Stimulated activated CD8-positive, alpha-beta memory T cell treated with anti-CD3 and anti-CD28 coated beads, Interleukin-4, amount 100 ng/mL, for 24 hours (primary cell): Measurements from ENCODE around the gene MSI2.

ENCODE experiments used
- DNase-seq: peaks from one replicate; pipeline ENCODE4 v3.0.0-alpha.2; 2020; ENCODE audit warnings: low read depth

Gene MSI2

DNA sequence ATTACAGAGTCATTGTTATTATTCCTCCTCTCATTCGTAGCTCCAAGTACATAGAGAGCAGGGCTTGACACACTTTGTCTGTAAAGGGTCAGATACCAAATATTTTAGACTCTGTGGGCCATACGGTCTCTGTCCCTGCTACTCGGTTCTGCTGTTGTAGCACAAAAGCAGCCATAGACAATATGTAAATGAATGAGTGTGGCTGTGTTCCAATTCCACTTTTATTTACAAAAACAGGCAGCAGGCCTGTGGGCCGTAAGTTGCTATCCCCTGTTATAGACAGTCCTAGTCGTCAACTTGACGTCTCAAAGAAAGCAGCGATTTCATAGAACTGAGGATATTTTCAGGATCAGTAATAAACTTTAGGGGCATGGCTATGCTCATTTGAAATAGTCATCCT is 161.6 kb downstream of the MSI2 start:
- no peak for DNase-seq

DNA sequence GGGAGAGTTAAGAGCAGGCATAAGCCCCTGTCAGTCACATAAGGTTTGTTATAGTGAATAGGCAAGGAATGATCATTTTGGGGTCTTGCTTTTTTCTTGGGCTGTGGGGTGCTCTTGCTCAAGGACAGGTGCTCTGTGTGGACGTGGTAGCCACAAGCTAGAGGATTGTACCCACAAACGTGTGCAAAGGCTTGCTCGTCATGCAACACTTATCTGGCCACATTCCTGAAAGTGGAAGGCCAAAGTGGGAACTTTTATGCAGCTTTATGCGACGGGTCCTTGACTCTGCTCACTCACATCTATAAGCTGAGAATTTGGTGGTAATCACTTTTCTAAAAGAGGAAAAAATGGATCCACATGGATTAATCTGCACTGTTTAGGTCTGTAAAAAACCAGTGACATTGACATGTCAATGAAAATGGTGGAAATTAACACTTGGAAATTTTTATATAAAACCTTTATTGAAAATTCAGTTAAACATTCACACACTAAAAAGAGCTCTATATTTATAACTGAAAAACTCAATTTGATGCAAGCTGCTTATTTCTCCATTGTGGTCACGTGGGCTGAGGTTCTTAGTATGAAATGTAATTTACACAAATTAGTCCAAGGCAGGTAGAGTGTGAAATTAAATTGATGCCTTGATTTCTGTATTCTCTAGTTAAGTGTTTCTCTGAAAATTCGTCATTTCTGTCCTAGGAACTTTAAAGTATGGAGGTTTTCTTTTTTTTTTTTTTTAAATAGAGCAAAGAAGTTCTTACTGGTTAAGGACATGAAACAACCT is 162.3 kb downstream of the MSI2 start:
- DNase-seq: no peak

DNA sequence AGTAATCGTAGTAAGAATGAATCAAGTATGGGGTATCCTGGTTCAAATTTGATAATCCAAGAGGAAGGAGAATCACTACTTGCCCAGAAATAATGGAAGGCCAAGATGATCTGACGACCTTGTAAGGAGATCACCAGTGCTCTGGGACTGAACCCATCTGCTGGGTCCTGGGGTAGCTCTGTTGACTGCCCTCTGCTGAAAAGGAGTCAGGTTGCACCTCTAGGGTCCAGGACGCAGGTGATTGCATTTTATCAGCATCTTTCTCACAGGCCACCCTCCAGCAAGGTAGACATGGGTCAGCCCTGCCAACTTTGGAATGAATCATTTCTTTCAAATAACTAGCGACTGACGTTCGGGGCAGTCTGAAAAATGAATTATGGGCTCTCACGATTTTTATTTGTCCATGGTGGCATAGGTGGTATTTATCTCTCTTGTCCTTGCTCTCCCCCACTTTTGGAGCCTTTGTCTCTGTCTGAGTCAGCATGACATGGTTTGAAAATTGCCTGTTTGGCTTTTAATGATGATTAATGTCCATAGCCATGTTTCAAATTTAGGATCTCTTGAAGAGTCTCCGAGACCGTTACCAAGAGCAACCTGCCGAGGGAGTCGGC is 163.7 kb downstream of the MSI2 start:
- DNase-seq: no peak

DNA sequence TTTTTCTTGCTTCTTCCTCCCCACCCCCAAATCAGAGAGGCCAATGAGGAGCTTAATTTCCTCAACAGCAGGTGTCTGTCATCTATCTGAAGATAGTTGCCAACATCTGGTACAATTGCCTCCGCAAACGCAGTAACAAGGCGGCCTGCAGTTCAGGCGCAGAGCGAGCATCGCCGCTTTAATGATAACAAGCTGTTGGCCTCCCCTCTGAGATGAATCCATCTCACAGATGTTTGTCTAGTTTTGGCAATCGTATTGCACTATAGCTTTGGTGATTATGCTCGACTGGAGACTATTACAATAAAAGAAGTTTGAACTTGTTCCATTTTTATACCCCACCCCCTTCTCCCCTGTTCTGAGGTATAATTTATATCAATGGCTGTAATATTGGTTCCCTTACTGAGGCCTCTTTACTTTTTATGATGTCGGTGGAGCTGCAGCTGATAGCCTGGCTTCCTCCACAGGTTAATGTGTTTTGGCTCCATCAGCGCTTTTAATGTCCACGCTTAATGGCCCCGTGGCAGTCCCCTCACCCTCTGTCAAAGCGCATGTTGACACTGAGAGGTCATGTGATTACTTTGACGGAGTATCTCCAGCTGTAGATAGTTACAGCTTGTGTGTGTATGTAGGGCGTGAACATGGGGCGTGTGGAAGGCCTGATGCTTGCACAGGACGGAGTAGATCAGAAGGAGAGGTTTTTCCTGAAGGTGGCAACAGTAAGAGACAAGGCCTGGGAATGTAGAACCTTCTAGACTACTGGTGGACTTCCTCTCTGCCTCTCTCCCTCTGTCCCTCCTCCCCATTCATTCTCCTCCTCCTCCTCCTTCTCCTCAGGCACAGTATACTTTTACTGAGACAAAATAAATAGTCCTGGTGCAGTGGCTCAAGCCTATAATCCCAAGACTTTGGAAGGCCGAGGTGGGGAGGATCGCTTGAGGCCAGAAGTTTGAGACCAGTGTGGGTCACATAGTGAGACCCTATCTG is 164.7 kb downstream of the MSI2 start:
- DNase-seq: no peak

DNA sequence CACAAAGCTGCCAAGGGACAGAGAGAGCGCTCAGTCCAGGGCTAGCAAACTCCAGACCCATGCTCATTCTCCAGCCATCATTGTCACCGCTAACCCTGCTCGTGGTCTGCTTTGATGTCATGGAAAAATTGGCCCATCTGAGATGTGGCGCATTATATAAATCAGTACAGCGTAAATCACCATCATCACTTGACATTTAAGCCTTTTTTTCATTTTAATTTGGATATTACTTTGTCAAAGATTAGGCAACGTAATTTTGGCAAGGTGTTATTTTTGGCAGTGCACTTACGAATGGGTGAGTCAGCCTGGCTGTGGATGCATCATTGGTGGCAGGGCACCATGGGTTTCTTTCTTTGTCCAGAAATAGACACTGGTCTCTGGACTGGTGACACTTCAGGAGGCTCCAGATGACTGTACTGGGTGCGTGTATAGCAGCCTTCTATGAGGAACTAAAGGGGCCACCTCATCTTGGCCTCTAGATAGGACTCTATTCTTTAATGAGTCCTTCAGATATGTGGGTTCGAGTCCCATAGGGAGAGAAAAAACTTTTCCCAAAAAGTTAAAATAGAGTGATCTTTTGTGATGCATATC is 166.3 kb downstream of the MSI2 start:
- no peak for DNase-seq

DNA sequence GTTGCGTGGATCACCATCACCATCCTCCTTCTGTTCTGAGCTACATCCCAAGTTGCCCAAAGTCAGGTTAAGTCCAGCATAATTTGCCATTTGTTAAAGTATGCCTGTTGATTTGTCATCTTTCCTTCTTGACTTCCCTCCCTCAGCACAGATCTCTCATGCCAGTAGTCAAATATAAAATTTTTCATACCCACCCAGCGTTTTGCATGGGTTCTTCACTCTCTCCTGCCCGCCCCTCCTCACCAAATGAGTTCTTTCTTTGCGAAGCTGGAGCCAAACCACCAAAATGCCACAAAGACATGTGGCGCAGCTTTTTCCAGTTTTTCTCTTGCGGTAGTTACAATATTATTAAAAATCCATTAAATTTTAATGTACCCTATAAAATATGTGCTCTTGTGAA is 167.2 kb downstream of the MSI2 start:
- DNase-seq: no peak

DNA sequence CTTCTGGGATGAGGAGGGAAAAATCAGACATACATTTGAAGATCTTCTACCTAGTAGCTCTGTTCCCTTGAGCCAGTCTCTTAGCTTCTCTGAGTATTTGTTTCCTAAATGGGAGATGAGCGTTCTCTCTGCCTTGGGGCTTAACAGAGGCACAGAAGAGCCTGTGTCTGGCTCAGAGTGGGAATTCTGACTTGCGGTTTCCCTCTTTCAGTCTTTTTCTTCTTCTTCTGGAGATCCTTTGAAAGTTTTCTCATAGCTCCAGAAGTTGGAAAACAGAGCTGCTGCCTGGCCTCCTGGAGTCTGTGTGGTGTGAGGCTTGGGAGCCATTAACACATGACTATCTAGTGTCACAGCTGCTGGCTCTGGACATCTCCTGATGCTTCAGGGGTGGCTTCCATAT is 167.9 kb downstream of the MSI2 start:
- no peak for DNase-seq

DNA sequence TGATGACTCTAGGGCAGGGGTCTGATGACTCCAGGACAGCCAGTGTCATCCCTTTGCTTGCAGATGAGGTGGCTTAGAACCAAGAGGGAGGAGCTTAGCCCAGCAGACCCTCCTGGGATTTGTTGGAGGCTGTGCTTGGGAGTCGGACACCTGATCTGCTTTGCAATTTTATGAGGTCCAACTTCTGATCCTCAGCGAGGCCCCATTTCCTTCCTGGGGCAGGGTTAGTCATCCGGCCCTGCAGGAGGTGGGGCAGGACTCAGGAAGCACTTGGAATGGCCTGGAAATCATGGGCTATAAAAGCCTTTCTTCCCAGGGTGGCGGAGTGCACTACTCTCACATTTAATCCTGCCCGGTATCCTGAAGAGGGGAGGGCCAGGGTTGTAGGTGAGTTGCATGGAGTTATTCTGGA is 168.5 kb downstream of the MSI2 start:
- no peak for DNase-seq

DNA sequence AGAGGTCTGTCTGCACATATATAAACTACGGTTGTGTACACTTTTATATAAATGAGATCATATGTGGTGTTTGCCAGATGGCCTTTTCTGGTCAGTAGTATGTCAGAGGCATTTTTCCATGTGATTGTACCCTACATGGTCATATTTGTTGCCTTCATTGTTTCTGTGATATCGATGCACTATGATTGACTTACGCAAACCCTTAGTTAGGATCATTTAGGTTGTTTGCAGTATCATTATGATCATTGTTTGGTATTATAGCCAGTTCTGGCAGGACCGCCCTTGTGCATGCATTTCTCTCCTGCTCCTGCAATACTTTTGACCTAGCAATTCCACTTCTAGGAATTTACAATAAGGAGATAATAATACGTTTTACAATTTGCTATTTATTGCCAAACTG is 169.1 kb downstream of the MSI2 start:
- DNase-seq: no peak

DNA sequence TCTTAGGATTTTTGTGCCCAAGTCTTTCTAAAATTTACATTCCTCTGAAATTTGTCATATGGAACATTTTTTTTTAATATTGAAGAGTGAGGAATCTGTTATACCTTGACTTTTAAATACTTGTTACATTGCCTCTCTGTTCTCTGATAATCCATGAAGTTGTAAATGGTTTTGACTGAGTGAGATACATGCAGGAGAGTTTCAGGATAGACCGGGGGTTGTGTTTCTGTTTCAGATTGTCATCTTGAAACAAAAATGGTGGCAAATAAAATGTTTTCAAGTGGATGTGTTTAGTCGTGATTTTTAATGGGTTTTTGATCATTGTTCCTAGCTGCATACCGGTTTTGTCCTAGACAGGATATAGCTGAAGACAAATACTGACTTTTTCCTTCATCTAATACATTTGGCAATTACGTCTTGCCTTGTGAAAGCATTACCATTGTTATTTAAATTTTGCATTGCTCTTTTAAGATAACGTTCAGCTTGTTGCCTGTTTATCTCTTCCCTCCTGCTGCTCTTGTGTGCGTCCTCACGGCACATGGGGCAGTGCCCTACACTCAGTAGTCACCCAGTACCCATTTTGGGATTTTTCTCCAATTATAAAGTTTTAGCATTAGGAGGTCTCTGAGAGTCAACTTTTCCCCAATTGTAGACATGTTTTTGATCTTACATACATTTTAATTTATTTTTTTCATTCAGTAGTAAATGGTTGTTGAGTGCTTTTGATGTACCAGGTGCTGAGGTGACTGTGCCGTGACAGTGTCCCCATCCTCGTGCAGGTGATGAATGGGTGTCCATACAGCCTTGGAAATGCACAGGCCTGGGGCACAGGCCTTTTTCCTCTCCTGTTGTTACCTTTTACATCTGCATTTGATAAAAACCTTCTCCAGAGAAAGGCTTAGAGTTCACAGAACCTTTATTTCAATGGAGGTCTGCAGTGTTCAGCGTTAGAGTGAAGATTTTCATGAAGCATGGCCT is 169.9 kb downstream of the MSI2 start:
- DNase-seq: no peak

DNA sequence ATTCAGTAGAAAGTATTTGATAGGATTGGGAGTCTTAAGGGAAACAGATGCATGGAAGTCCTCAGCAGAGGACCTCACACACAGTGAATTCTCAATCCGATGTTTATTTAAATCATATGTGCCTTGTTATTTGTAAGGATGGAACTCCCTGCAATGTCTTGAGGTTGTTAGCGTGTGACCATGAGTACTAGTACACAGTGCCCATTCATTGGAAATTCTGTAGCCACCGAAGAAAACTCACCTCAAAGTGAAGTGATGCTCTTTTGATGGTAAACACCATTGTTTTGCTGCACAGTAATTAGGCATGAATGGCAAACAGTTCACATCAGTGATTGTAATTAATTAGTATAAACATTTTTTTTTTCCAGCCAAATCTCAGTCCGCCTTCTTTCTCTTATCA is 173.6 kb downstream of the MSI2 start:
- DNase-seq: no peak

DNA sequence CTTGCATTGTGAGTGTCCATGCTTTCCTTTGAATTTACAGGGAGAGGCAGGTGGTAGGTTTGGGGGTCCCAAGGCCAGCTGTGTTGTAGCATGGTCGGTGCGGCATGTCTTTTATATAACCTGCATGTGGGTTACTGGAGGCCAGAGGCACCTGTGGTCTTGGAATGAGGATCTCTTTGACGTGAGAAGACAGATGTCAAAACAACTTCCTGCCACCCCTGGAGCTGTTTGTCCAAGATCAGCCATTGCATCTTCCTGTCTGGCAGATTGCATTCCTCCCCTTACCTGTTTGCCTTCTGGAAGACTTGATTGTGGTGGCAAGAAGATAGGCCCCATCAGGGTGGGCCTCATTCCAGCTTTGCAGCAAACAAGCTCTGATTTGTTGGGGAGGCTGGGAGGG is 175.1 kb downstream of the MSI2 start:
- no peak for DNase-seq

DNA sequence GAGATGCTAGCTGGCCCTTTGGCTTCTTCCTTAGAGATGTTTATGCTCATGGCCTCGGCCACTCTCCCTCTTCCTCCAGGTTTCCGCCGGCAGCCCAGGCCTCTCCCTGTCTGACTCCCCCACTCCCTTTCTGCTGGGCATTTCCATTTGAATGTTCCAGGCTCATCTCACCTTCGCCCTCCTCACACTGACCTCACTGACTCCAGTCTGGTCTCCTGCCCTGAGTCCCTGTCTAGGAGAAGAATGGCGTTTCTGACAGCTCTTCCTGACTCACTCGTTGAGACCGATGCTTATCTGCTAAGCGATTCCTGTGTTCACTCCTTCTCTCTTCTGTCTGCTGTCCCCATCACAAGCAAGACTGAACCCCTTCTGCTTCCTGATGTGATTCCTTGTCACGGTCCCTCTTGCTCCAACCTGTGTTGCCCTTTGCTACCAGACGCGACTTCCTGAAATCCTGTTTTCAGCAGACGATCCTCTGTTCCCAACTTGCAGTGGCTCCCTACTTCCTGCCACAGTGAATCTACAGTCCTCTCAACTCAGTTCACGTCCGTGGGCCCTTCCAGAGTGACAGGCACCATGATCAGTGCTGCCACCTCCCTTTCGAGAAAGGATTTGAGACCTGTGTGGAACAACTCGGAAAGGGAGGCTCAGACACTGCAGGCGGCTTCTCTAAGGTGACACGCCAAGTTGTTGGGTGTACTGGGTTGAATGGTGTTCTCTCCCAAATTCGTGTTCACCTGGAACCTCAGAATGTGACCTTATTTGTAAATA is 176.4 kb downstream of the MSI2 start:
- no peak for DNase-seq

DNA sequence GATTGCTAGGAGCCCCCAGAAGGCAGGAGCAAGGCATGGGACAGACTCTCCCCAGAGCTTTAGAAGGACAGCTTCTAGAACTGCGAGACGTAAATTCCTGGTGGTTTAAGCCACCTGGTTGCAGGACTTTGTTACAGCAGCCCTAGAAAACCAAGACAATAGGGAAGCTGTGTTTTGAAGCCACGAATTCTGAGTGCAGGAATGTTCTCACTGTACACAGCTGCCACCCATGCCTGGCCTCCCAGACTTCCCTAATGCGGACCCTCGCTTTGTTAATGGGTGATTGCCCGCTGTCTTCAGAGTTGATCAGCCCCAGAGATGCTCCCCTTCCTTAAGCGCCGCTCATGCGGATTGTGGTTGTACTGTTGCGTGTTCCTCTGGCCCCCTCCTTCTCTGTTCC is 177.1 kb downstream of the MSI2 start:
- DNase-seq: no peak

DNA sequence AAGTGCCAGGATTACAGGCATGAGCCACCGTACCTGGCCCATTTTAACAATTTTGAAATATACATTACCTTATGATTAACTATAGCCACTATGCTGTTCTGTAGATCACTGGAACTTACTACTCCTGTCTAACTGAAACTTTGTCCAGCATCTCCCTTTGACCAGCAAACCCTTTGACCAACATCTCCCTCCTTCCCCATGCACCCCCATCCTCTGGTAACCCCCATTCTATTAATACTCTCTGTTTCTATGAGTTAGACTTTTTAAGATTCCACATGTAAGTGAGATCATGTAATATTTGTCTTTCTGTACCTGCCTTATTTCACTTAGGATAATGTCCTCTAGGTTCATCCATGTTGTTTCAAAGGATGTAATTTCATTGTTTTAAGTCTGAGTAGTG is 178.0 kb downstream of the MSI2 start:
- DNase-seq: no peak

DNA sequence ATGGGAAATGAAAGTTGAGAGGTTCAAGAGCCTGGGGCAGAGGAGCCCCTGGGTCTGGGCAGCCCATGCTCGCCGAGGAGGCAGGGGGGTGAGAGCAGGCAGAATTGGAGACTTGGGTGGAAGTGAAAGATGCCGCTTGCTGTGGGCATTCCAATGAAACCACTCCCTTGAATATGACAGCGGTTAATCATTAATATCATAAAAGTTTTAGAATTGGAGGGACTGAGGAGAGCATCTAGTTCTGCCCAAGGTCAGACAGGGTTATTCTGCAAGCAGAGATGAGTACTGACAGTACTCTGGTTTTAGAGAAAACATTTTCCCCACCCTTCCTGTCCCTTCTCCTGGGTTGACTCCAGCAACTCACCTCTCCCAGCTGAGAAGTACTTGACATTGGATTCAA is 180.2 kb downstream of the MSI2 start:
- no peak for DNase-seq

DNA sequence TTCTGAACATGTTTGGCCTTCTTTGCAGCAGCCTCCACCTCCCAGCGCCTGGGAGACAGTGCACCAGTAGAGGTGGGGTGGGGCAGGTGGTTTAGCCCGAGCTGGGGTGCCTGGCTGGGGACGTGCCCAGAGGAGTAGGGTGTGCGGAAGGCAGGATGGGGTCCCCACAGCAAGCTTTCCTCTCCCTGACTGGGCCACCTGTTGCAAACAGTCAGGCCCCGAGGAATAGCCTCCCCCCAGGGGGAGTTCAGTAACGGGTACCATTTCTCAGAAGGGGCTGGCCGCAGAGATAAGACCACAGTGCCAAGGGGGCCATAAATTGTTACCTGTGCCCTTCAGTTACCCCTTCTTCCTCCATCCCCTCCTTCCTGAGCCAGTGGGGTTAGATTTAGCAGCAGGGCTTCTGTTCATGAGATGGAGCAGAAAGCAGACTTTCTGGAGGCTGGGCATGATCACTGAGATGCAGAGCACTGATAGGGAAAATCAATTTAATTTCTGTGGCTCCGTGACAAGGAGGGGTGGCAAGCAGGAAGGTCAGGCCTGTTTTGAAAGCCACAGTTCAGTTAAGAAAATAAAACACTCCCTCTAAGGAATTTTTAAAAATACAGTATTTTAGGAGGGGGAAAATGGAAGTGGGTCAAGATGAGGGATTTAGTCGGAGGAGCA is 181.9 kb downstream of the MSI2 start:
- DNase-seq: no peak

DNA sequence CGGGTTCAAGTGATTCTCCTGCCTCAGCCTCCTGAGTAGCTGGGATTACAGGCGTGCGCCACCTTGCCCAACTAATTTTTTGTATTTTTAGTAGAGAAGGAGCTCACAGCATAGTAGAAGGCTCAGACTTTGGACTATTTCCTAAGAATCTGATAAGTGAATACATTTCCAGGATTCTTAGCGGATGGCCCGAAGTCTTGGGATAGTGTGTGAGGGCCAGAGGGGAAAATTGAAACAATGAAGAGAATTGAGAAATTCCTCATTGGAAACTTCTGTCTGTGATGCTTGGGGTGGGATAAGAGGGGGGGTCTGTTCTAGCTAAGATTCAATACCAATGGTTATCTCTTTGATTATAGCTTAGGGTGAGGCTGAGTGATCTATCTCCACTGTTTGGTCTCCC is 183.3 kb downstream of the MSI2 start:
- no peak for DNase-seq

DNA sequence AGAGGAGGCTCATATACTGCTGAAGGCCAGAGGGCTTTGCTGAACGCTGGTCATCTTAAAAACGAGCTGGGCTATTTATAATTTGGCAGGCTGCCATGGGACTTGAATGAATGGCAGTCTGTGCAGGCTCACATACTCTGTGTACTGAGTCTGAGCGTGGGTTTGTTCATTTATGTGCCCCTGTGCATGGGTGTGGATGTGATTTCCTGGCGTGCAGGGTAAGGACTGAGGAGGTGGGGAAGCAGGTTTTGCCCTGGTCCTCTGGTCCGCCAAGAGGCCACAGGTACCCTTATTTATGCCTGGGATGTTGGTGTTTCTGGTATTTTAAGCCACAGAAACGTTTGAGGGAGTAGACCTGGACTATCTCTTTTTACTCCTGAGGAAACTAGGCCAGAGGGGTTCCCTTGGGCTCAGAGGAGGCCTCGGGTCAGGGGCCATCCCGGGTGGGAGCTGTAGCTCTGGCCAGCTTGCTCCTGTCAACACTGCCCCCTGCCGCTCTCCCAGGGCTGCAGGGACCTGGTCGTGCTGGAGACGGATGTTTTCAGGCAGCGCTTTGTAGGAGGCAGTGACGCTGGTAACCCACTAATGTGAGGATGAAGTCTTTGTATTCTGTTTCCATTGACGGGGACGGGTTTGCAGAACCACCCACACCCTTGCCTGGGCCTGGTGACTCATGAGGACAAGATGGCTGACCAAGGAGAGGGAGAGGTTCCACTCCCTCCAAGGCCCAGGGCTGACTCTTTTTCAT is 184.4 kb downstream of the MSI2 start:
- DNase-seq: peak; percentile 68
